DOHH2 (cell line): ENCODE results near the gene BTRC.

ENCODE experiments used
- H3F3A ChIP-seq: fragments of 200-600 bp; sonication (generic), shearing (Covaris generic); 2 replicates; pipeline ENCODE4 v1.6.0; 2016; ENCODE audit warnings: antibody characterized with exemption, mild to moderate bottlenecking; ENCODE audit not compliant: control insufficient read depth, insufficient read depth
- H3K27ac ChIP-seq: fragments of 200-600 bp; sonication (generic); 2 replicates; pipeline ENCODE4 v1.5.1; 2014; ENCODE audit warnings: low read depth, mild to moderate bottlenecking, low read length, moderate library complexity
- H3K27me3 ChIP-seq: fragments of 200-600 bp; sonication (generic); 2 replicates; pipeline ENCODE4 v1.6.1; 2014; ENCODE audit warnings: mild to moderate bottlenecking, low read length, mixed read lengths; ENCODE audit not compliant: control insufficient read depth
- H3K36me3 ChIP-seq: fragments of 200-600 bp; sonication (generic); 2 replicates; pipeline ENCODE4 v1.6.1; 2014; ENCODE audit warnings: mild to moderate bottlenecking, low read length, moderate library complexity, mixed read lengths; ENCODE audit not compliant: control insufficient read depth
- H3K4me1 ChIP-seq: fragments of 200-600 bp; sonication (generic); 2 replicates; pipeline ENCODE4 v1.6.1; 2014; ENCODE audit warnings: mild to moderate bottlenecking, low read length, mixed read lengths; ENCODE audit not compliant: control insufficient read depth
- H3K4me2 ChIP-seq: fragments of 200-600 bp; sonication (generic); 2 replicates; pipeline ENCODE4 v1.6.0; 2014; ENCODE audit warnings: mild to moderate bottlenecking, low read length, moderate library complexity
- H3K4me3 ChIP-seq: fragments of 200-600 bp; sonication (generic); 2 replicates; pipeline ENCODE4 v1.5.1; 2014; ENCODE audit warnings: mild to moderate bottlenecking, low read length, mixed read lengths
- H3K79me2 ChIP-seq: fragments of 200-600 bp; sonication (generic); 2 replicates; pipeline ENCODE4 v1.6.1; 2014; ENCODE audit warnings: mild to moderate bottlenecking, low read length, mixed read lengths; ENCODE audit not compliant: control insufficient read depth
- H3K9me2 ChIP-seq: fragments of 200-600 bp; sonication (generic); replicated peaks from 2 replicates; pipeline ENCODE4 v1.6.1; 2014; ENCODE audit warnings: mild to moderate bottlenecking, low read length, mixed read lengths; ENCODE audit not compliant: control insufficient read depth
- H3K9me3 ChIP-seq: fragments of 200-600 bp; sonication (generic); 2 replicates; pipeline ENCODE4 v1.6.1; 2014; ENCODE audit warnings: antibody characterized with exemption, low read length, mixed read lengths; ENCODE audit not compliant: control insufficient read depth, insufficient read depth
- H4K20me1 ChIP-seq: fragments of 200-600 bp; sonication (generic); 2 replicates; pipeline ENCODE4 v1.6.0; 2014; ENCODE audit warnings: low read depth, mild to moderate bottlenecking, antibody characterized with exemption, low read length, moderate library complexity; ENCODE audit not compliant: control insufficient read depth, insufficient read depth
- CTCF ChIP-seq: fragments of 200-600 bp; sonication (generic); IDR thresholded peaks from one replicate; pipeline ENCODE4 v1.5.1; 2014; ENCODE audit warnings: antibody characterized with exemption, mild to moderate bottlenecking, low read depth, low read length; ENCODE audit not compliant: poor library complexity, severe bottlenecking
- EZH2phosphoT487 ChIP-seq: fragments of 200-600 bp; sonication (generic); IDR thresholded peaks from 2 replicates; pipeline ENCODE4 v1.6.1; 2017; ENCODE audit warnings: borderline replicate concordance, mild to moderate bottlenecking, antibody characterized with exemption, low read length, moderate library complexity, mixed read lengths

BTRC gene

DNA sequence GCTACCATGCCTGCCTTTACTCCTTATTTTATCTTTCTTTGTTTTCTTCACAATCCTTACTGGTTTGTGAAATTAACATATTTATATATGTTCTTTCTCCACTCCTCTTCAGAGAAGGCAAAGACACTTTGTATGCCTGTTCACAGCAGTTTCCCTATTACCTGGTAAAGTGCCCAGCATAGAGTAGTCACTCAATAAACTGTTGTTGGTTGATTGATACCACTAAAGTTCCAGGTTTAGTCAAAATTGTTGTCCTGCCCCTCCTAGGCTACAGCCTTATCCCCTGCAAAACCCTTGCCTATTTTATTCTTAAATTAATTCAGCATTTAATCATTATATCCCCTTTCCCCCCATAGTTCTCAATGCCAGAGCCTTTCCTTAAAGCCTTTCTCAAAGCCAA, 158.0 kb downstream of the BTRC start:
- Histone ChIP-seq H3K36me3 (no peaks in the 10 kb centered on the region), H3K4me3 (no peak overlapping the region)
- no peak for TF ChIP-seq EZH2phosphoT487
- TF ChIP-seq CTCF = no peak

GRCh38 chr10:101512738-101513137, 158.8 kb downstream of the BTRC start:
- TF ChIP-seq CTCF = no peak
- no peak overlapping the region for H3K4me2 ChIP-seq
- no peaks in the 10 kb centered on the region for H3K79me2 ChIP-seq
- no peaks in the 10 kb centered on the region for H3K36me3 ChIP-seq
- H3K4me1 ChIP-seq = no peaks in the 10 kb centered on the region
- no peaks in the 10 kb centered on the region for H4K20me1 ChIP-seq
- H3F3A ChIP-seq = no peaks in the 10 kb centered on the region
- no peak overlapping the region for H3K4me3 ChIP-seq
- no peaks in the 10 kb centered on the region for H3K9me3 ChIP-seq
- no peak overlapping the region for H3K27ac ChIP-seq
- no peaks in the 10 kb centered on the region for H3K9me2 ChIP-seq
- H3K27me3 ChIP-seq = no peaks in the 10 kb centered on the region

More for the DNA sequence above, 158.0 kb downstream of the BTRC start:
- Histone ChIP-seq H3K4me2 (no peak overlapping the region), H3K4me1 (no peaks in the 10 kb centered on the region), H3F3A (no peaks in the 10 kb centered on the region), H3K9me3 (no peaks in the 10 kb centered on the region), H3K9me2 (no peaks in the 10 kb centered on the region), H3K79me2 (no peaks in the 10 kb centered on the region), H4K20me1 (no peaks in the 10 kb centered on the region), H3K27ac (no peak overlapping the region), H3K27me3 (no peaks in the 10 kb centered on the region)

GRCh38 chr10:101513733-101514132, 159.8 kb downstream of the BTRC start:
- TF ChIP-seq EZH2phosphoT487 (no peak), CTCF (no peak)

DNA sequence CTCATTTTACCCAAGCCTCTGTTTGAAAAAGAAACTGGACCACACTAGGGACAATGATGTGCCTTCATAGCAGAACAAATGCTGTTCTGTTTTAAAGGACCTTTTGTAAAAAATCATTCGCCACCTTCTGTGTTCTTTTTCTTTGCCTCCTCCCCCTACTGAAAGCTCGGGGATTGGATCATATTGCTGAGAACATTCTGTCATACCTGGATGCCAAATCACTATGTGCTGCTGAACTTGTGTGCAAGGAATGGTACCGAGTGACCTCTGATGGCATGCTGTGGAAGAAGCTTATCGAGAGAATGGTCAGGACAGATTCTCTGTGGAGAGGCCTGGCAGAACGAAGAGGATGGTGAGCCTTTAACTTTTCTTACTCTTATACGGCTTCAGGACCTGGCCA, 171.9 kb downstream of the BTRC start:
- Histone ChIP-seq H3K4me3 (no peak overlapping the region), H3K9me3 (no peaks in the 10 kb centered on the region), H3K36me3 (no peaks in the 10 kb centered on the region), H4K20me1 (no peaks in the 10 kb centered on the region), H3K4me1 (peaks cover 10% of the 10 kb centered on the region), H3K79me2 (no peaks in the 10 kb centered on the region), H3K9me2 (no peaks in the 10 kb centered on the region), H3K27ac (no peak overlapping the region), H3F3A (no peaks in the 10 kb centered on the region), H3K4me2 (no peak overlapping the region), H3K27me3 (no peaks in the 10 kb centered on the region)
- TF ChIP-seq EZH2phosphoT487 = no peak
- TF ChIP-seq CTCF = no peak

More at GRCh38 chr10:101513733-101514132, 159.8 kb downstream of the BTRC start:
- Histone ChIP-seq H3K4me2 (no peak overlapping the region), H4K20me1 (no peaks in the 10 kb centered on the region), H3K4me3 (no peak overlapping the region), H3K27me3 (no peaks in the 10 kb centered on the region), H3K27ac (no peak overlapping the region), H3K9me2 (no peaks in the 10 kb centered on the region), H3K36me3 (no peaks in the 10 kb centered on the region), H3K4me1 (no peaks in the 10 kb centered on the region), H3F3A (no peaks in the 10 kb centered on the region), H3K9me3 (no peaks in the 10 kb centered on the region), H3K79me2 (no peaks in the 10 kb centered on the region)
